GM19468 (cell line): ENCODE data around the gene ZNF496.
"Not testable (repeated sequence)": the region's sequence is repeated elsewhere in the genome, so short reads cannot be mapped to it uniquely, and the experiment has no call there.

Source experiments
- ATAC-seq: cut with Tn5 transposase; IDR thresholded peaks from one replicate; pipeline ENCODE4 v1.9.1; 2021; ENCODE audit warnings: mild to moderate bottlenecking, moderate library complexity, moderate number of reproducible peaks; ENCODE audit not compliant: unreplicated experiment; ENCODE audit errors: extremely low read depth

The ZNF496 gene

GRCh38 chr1:247268390-247269045 is 63.1 kb downstream of the ZNF496 start:
- ATAC-seq, result no peak

GRCh38 chr1:247266053-247266452 is 65.6 kb downstream of the ZNF496 start:
- ATAC-seq, result no peak

GRCh38 chr1:247255772-247256171 is 75.9 kb downstream of the ZNF496 start, which contains the start of gene VN1R5:
Gene VN1R5, plus strand, starts transcription at chr1:247256072.
- not testable (repeated sequence) for ATAC-seq

- no peak for ATAC-seq
Observed at GRCh38 chr1:247247568-247247967, 84.1 kb downstream of the ZNF496 start.
